Astrocyte (in vitro differentiated cells and primary cell): ENCODE measurements around the gene OTUB1. TPM values are rescaled to one million over a fixed set of nuclear protein-coding genes. Genes with fewer than 3 reads are reported as not detected.

ENCODE experiments used
- DNase-seq: peaks from one replicate; pipeline ENCODE4 v3.0.0-alpha.2; 2010; ENCODE audit warnings: low read depth
- FAIRE-seq: peaks from 2 replicates; lab custom pipeline; 2011; peaks lifted over from hg19 to GRCh38; lab: Jason Lieb, UNC
- H2AFZ ChIP-seq: 2 replicates; pipeline ENCODE4 v1.6.0; 2012; ENCODE audit warnings: low read depth, low read length, inconsistent platforms
- H3K27ac ChIP-seq: 2 replicates; pipeline ENCODE4 v1.5.1; 2011; ENCODE audit warnings: low read depth, low read length, inconsistent platforms
- H3K27me3 ChIP-seq: 2 replicates; pipeline ENCODE4 v1.6.0; 2011; ENCODE audit warnings: low read length, inconsistent platforms; ENCODE audit not compliant: insufficient read depth
- H3K36me3 ChIP-seq: 2 replicates; pipeline ENCODE4 v1.5.1; 2011; ENCODE audit warnings: low read length, inconsistent platforms; ENCODE audit not compliant: insufficient read depth
- H3K4me1 ChIP-seq: 2 replicates; pipeline ENCODE4 v1.5.1; 2011; ENCODE audit warnings: low read length, inconsistent platforms; ENCODE audit not compliant: insufficient read depth
- H3K4me2 ChIP-seq: 2 replicates; pipeline ENCODE4 v1.6.0; 2012; ENCODE audit warnings: low read length, inconsistent platforms
- H3K4me3 ChIP-seq: 2 replicates; pipeline ENCODE4 v1.5.1; 2011; ENCODE audit warnings: low read depth, mild to moderate bottlenecking, low read length, inconsistent platforms; ENCODE audit not compliant: insufficient read depth
- H3K79me2 ChIP-seq: 2 replicates; pipeline ENCODE4 v1.6.0; 2012; ENCODE audit warnings: mild to moderate bottlenecking, low read length, inconsistent platforms; ENCODE audit not compliant: insufficient read depth
- H3K9ac ChIP-seq: 2 replicates; pipeline ENCODE4 v1.6.0; 2012; ENCODE audit warnings: mild to moderate bottlenecking, low read length, inconsistent platforms
- H3K9me3 ChIP-seq: 2 replicates; pipeline ENCODE4 v1.5.1; 2012; ENCODE audit warnings: low read depth, mild to moderate bottlenecking, low read length, inconsistent platforms; ENCODE audit not compliant: insufficient read depth
- H4K20me1 ChIP-seq: 2 replicates; pipeline ENCODE4 v1.6.0; 2012; ENCODE audit warnings: low read length, inconsistent platforms; ENCODE audit not compliant: insufficient read depth
- H3K27ac Mint-ChIP-seq: one replicate; pipeline ENCODE4 v1.8.0; 2021; ENCODE audit warnings: mild to moderate bottlenecking, mixed read lengths; ENCODE audit not compliant: unreplicated experiment
- H3K27me3 Mint-ChIP-seq: one replicate; pipeline ENCODE4 v1.8.0; 2021; ENCODE audit warnings: low read depth, mixed read lengths; ENCODE audit not compliant: unreplicated experiment
- H3K36me3 Mint-ChIP-seq: one replicate; pipeline ENCODE4 v1.8.0; 2021; ENCODE audit warnings: low read depth, mixed read lengths; ENCODE audit not compliant: unreplicated experiment
- H3K4me1 Mint-ChIP-seq: one replicate; pipeline ENCODE4 v1.8.0; 2021; ENCODE audit warnings: low read depth, mixed read lengths; ENCODE audit not compliant: unreplicated experiment
- H3K4me3 Mint-ChIP-seq: one replicate; pipeline ENCODE4 v1.8.0; 2021; ENCODE audit warnings: mild to moderate bottlenecking, moderate library complexity, mixed read lengths; ENCODE audit not compliant: unreplicated experiment
- H3K9me3 Mint-ChIP-seq: one replicate; pipeline ENCODE4 v1.8.0; 2021; ENCODE audit warnings: mild to moderate bottlenecking, mixed read lengths; ENCODE audit not compliant: unreplicated experiment
- CTCF ChIP-seq: IDR thresholded peaks from 2 replicates; pipeline ENCODE4 v1.5.1; 2011; ENCODE audit warnings: low read depth, mild to moderate bottlenecking, inconsistent platforms, low read length, moderate library complexity; ENCODE audit not compliant: insufficient read depth
- EZH2 ChIP-seq: IDR thresholded peaks from 2 replicates; pipeline ENCODE4 v1.6.1; 2012; ENCODE audit warnings: mild to moderate bottlenecking, low read length, inconsistent platforms; ENCODE audit not compliant: insufficient read depth
- total RNA-seq: library from RNA; stranded (reverse); gene quantifications from 2 replicates; pipeline ENCODE4 v1.2.1, GENCODE V29; 2021

Gene OTUB1
- total RNA-seq, 1 donor from 2014 or later, result 78.5 TPM

- H3K27ac ChIP-seq, result no peak overlapping the region
- no peak for FAIRE-seq
- Mint-ChIP-seq H3K27ac (no peak overlapping the region), H3K4me1 (no peaks in the 10 kb centered on the region), H3K4me3 (no peak overlapping the region), H3K36me3 (no peaks in the 10 kb centered on the region), H3K27me3 (peaks cover 36% of the 10 kb centered on the region), H3K9me3 (peaks cover 2% of the 10 kb centered on the region)
- TF ChIP-seq EZH2, result no peak
- no peaks in the 10 kb centered on the region for H3K9me3 ChIP-seq
- H3K36me3 ChIP-seq, result no peaks in the 10 kb centered on the region
- H2AFZ ChIP-seq, result no peak overlapping the region
- H3K79me2 ChIP-seq, result no peaks in the 10 kb centered on the region
- peaks cover 54% of the 10 kb centered on the region for H4K20me1 ChIP-seq
- H3K4me2 ChIP-seq, result peak overlapping the region; percentile 12
- peaks cover 10% of the 10 kb centered on the region for H3K4me1 ChIP-seq
- no peak overlapping the region for H3K4me3 ChIP-seq
- H3K9ac ChIP-seq, result no peak overlapping the region
- H3K27me3 ChIP-seq, result no peaks in the 10 kb centered on the region
- DNase-seq, result no peak
Measured at GRCh38 chr11:64001484-64002420, 15.5 kb downstream of the OTUB1 start.

GRCh38 chr11:64003807-64004589, 17.8 kb downstream of the OTUB1 start:
- Histone ChIP-seq H2AFZ (no peak overlapping the region), H3K4me3 (no peak overlapping the region), H3K4me2 (no peak overlapping the region), H3K79me2 (no peaks in the 10 kb centered on the region), H3K9me3 (no peaks in the 10 kb centered on the region), H3K27me3 (no peaks in the 10 kb centered on the region), H3K27ac (no peak overlapping the region), H3K9ac (no peak overlapping the region), H3K4me1 (peaks cover 22% of the 10 kb centered on the region), H4K20me1 (peaks cover 31% of the 10 kb centered on the region), H3K36me3 (no peaks in the 10 kb centered on the region)
- H3K4me1 Mint-ChIP-seq, result peaks cover 5% of the 10 kb centered on the region
- peaks cover 2% of the 10 kb centered on the region for H3K9me3 Mint-ChIP-seq
- DNase-seq, result no peak
- peaks cover 53% of the 10 kb centered on the region for H3K27me3 Mint-ChIP-seq
- no peak for TF ChIP-seq CTCF
- TF ChIP-seq EZH2, result no peak
- no peak overlapping the region for H3K4me3 Mint-ChIP-seq
- H3K36me3 Mint-ChIP-seq, result peaks cover 3% of the 10 kb centered on the region
- no peak for FAIRE-seq
- H3K27ac Mint-ChIP-seq, result no peak overlapping the region

GRCh38 chr11:64004590-64004984, 18.3 kb downstream of the OTUB1 start:
- TF ChIP-seq EZH2 (no peak), CTCF (no peak)
- H3K9me3 ChIP-seq, result no peaks in the 10 kb centered on the region
- H3K27me3 ChIP-seq, result no peaks in the 10 kb centered on the region
- Mint-ChIP-seq H3K9me3 (peaks cover 2% of the 10 kb centered on the region), H3K4me1 (peaks cover 5% of the 10 kb centered on the region), H3K36me3 (peaks cover 3% of the 10 kb centered on the region), H3K27ac (no peak overlapping the region), H3K27me3 (peaks cover 53% of the 10 kb centered on the region), H3K4me3 (no peak overlapping the region)
- peaks cover 28% of the 10 kb centered on the region for H4K20me1 ChIP-seq
- no peak overlapping the region for H3K4me3 ChIP-seq
- FAIRE-seq, result no peak
- no peak overlapping the region for H3K4me2 ChIP-seq
- no peak overlapping the region for H3K9ac ChIP-seq
- H3K36me3 ChIP-seq, result no peaks in the 10 kb centered on the region
- no peak overlapping the region for H2AFZ ChIP-seq
- DNase-seq, result no peak
- H3K4me1 ChIP-seq, result peaks cover 22% of the 10 kb centered on the region
- H3K79me2 ChIP-seq, result no peaks in the 10 kb centered on the region
- H3K27ac ChIP-seq, result no peak overlapping the region
